IPS DF 6.9 (cell line): ENCODE data around the gene BTN2A1.
"Not testable (repeated sequence)": the region's sequence is repeated elsewhere in the genome, so short reads cannot be mapped to it uniquely, and the experiment has no call there.

Experiments used
- DNase-seq: peaks from one replicate; pipeline ENCODE4 v3.0.0-alpha.2; 2013; ENCODE audit warnings: low read depth, low spot score
- H3K27ac ChIP-seq: one replicate; pipeline ENCODE4 v1.5.1; 2013; ENCODE audit warnings: low read length, control low read depth
- H3K27me3 ChIP-seq: 2 replicates; pipeline ENCODE4 v1.6.1; 2013; ENCODE audit warnings: mild to moderate bottlenecking, low read length; ENCODE audit not compliant: control insufficient read depth, insufficient read depth
- H3K36me3 ChIP-seq: 2 replicates; pipeline ENCODE4 v1.6.1; 2013; ENCODE audit warnings: low read length; ENCODE audit not compliant: control insufficient read depth, insufficient read depth
- H3K4me1 ChIP-seq: 2 replicates; pipeline ENCODE4 v1.6.1; 2013; ENCODE audit warnings: low read length; ENCODE audit not compliant: control insufficient read depth, insufficient read depth
- H3K4me3 ChIP-seq: 2 replicates; pipeline ENCODE4 v1.5.1; 2013; ENCODE audit warnings: mild to moderate bottlenecking, low read length
- H3K9me3 ChIP-seq: 2 replicates; pipeline ENCODE4 v1.6.1; 2013; ENCODE audit warnings: low read length, inconsistent platforms; ENCODE audit not compliant: control insufficient read depth, insufficient read depth
- WGBS: extraction: QIAGEN DNeasy Blood & Tissue Kit; methylation state at CpG from one replicate; pipeline ENCODE4 v1.1.7; 2013; ENCODE audit warnings: mixed read lengths, missing lambda C conversion rate; ENCODE audit not compliant: insufficient read length, insufficient coverage; 5-methylcytosine and 5-hydroxymethylcytosine counted together

Gene BTN2A1

DNA sequence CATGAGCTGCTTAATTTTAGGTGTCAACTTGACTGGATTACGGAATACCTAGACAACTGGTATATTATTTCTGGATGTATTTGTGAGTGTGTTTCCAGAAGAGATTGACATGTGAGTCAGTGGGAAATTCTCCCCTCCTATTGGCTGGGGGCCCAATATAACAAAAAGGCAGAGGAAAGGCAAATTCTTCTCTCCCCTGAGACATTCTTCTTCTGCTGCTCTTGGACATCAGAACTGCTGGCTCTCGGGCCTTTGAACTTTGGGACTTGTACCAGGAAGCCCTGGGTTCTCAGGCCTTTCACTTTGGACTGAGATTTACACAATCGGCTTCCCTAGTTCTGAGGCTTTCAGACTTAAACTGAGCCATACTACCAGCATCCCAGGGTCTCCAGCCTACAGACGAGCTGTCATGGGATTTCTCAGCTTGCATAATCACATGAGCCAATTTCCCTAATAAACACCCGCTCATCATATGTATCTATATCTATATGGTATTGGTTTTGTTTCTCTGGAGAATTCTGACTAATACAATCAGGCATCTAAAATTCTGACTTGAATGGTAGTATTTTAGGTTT, 25.0 kb upstream of the BTN2A1 start:
- Histone ChIP-seq H3K36me3 (peaks cover 4% of the 10 kb centered on the region), H3K9me3 (no peaks in the 10 kb centered on the region), H3K27ac (no peak overlapping the region), H3K27me3 (no peaks in the 10 kb centered on the region; the same call in 1 of the 2 replicates), H3K4me3 (no peak overlapping the region), H3K4me1 (no peaks in the 10 kb centered on the region)
- WGBS, result no CpG with 5 or more reads among the region's 5 CpGs
- DNase-seq, result no peak

DNA sequence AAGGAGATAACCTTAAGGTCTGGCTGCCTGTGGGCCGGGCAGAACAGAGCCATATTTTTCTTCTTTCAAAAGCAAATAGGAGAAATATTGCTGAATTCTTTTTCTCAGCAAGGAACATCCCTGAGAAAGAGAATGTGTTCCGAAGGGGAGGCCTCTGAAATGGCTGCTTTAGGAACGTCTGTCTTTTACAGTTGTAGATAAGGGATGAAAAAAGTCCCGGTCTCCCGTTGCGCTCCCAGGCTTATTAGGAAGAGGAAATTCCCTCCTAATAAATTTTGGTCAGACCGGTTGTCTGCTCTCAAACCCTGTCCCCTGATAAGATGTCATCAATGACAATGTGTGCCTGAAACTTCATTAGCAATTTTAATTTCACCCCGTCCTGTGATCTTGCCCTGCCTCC, 24.1 kb upstream of the BTN2A1 start:
- not testable (repeated sequence) for H3K27ac ChIP-seq, H3K27me3 ChIP-seq, H3K4me3 ChIP-seq, H3K9me3 ChIP-seq, H3K4me1 ChIP-seq, DNase-seq, H3K36me3 ChIP-seq
- no CpG with 5 or more reads among the region's 8 CpGs for WGBS

DNA sequence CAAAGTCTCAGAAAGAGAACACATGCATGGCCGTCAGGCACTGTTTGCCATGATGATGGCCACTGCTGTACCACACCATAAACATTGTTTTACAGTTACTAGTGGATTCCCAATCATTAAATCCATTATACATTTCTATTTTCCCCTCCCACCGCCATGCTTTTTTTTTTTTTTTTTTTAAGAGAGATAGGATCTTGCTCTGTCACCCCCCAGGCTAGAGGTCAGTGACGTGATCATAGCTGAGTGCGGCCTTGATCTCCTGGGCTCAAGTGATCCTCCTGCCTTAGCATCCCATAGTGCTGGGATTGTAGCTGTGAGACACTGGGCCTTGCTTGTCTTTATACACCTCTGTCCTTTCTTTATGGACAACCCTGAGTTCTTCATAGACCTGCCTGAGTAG, 21.7 kb upstream of the BTN2A1 start:
- WGBS, result no CpG with 5 or more reads among the region's 4 CpGs
- H3K9me3 ChIP-seq, result no peaks in the 10 kb centered on the region
- DNase-seq, result no peak
- H3K4me3 ChIP-seq, result no peak overlapping the region
- no peaks in the 10 kb centered on the region; the same call in 1 of the 2 replicates for H3K27me3 ChIP-seq
- peaks cover 4% of the 10 kb centered on the region; the same call in 1 of the 2 replicates for H3K36me3 ChIP-seq
- H3K27ac ChIP-seq, result no peak overlapping the region
- no peaks in the 10 kb centered on the region for H3K4me1 ChIP-seq

DNA sequence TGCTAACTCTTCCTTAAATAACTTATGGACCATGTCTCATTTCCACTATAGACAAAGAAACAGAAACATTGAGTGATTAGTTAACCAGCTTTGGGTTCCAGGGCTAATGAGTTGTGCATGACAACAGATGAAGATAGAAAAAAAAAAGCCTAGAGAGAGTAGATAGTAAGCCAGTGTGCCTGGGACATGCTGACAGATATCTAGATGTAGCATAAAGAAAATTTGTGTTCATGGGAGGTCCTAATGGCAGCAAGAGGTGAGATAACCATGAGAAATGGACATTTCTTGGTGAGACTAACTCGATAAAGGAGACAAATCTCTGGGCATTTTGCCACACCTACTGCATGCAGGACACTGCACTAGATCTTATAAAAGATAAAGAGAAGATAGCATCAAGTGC, 20.2 kb upstream of the BTN2A1 start:
- Histone ChIP-seq H3K4me1 (no peaks in the 10 kb centered on the region), H3K27me3 (no peaks in the 10 kb centered on the region; the same call in 1 of the 2 replicates), H3K9me3 (no peaks in the 10 kb centered on the region), H3K27ac (no peak overlapping the region), H3K4me3 (no peak overlapping the region), H3K36me3 (no peaks in the 10 kb centered on the region)
- no CpG with 5 or more reads among the region's 1 CpG for WGBS
- DNase-seq, result no peak

DNA sequence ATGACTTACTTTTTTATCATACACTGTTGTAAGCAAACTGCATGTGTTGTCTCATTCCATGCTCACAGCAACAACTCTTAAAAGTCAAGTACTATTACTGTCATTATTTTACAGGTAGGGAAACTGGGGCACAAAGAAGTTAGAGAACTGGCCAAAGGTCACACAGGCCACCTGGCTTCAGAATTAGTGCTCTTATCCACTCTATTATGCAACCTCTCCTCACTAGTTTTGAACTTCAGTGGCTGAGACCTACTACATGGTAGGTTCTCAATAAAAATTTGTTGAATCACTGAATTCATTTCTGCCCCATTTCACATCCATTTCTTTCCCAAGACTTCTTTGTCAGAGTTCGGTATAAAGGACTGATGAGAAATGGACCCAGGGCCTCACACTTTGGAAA, 19.8 kb upstream of the BTN2A1 start:
- no peaks in the 10 kb centered on the region for H3K4me1 ChIP-seq
- H3K27me3 ChIP-seq, result no peaks in the 10 kb centered on the region; the same call in 1 of the 2 replicates
- no peak overlapping the region for H3K4me3 ChIP-seq
- H3K9me3 ChIP-seq, result no peaks in the 10 kb centered on the region
- no peak for DNase-seq
- H3K36me3 ChIP-seq, result no peaks in the 10 kb centered on the region
- WGBS, result no CpG with 5 or more reads among the region's 1 CpG
- H3K27ac ChIP-seq, result no peak overlapping the region

DNA sequence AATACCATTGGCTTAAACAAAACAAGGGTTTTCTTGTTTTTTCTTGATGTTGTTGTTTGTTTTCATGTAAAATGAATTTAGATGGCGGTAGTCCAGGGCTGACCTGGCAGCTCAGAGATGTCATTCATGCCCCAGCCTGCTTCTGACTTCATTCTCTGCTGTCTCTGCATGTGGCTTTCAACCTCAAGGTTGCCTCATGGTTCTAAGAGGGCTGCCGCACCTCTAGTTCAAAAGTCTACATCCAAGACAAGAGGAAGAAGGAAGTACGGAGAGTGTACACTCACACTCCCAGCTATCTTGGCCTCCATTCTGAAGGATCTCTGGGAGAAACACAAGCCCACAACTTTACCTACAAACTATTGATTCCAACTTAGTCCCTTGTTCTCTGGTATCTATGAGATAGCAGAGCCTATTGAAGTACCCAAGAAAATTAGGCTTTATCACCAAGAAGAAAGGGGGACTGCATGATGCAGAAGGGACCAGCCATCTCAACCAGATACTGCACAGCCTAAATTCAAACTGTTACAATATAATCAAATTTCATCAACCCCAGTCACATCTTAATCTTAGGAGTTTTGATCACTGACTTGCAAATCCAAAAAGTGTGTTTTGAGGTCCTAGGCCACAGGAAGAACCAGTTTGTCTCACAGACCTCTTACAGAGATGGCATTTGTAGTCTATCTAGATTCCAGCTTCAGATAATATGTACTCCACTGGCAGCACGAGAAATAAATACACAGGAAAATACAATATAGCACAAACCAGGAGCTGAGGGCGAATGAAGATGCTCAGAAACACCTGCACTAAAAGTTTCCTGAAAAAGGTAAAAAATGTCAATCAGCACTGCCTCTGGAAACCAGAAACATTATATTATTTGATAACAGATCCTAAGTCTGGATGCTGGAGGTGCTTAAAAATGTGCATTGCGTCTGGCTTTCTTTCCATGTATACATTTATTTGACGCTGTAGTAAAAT, 18.3 kb upstream of the BTN2A1 start:
- no CpG with 5 or more reads among the region's 7 CpGs for WGBS
- Histone ChIP-seq H3K9me3 (no peaks in the 10 kb centered on the region), H3K36me3 (no peaks in the 10 kb centered on the region), H3K4me3 (no peak overlapping the region), H3K27ac (no peak overlapping the region), H3K27me3 (no peaks in the 10 kb centered on the region; the same call in 1 of the 2 replicates), H3K4me1 (no peaks in the 10 kb centered on the region)
- no peak for DNase-seq

DNA sequence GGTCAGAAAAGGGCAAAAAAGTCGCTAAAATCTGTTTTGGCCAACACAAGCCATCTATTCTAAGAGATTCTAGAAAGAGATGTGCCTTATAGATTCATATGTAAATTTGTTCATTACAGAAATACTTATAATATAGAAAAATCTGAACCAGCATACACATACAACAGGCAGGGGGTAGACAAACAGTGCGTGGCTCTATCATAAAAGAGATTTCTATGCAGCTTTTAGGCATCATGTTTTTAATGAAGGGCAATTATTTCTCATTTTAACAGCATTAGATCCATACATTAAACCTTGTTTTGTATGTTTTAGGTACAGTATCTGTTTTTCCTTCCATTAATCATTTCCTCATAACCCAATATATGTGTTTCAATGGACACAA, 16.8 kb upstream of the BTN2A1 start:
- no peak overlapping the region for H3K4me3 ChIP-seq
- no peaks in the 10 kb centered on the region for H3K36me3 ChIP-seq
- no CpG with 5 or more reads among the region's 2 CpGs for WGBS
- H3K27ac ChIP-seq, result no peak overlapping the region
- H3K9me3 ChIP-seq, result no peaks in the 10 kb centered on the region
- DNase-seq, result no peak
- no peaks in the 10 kb centered on the region for H3K4me1 ChIP-seq
- no peaks in the 10 kb centered on the region for H3K27me3 ChIP-seq

DNA sequence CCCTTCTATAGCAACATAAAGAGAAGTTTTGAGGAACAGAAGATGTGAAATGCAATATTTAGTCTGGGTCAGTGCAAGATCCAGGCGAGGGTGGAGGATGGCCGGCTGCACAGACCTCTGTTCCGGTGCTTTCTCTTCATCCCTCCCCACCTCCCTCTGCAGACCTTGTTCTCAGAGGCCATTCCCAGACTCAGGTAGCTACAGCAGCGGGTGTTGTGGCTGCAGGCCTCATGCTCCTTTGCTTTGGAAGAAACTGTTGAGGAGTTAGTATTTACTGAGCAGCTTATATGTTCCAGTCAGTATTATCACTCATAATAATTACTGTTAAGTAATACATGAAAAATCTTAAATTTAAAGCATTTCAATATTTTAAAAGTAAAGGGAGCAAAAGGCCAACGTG, 15.8 kb upstream of the BTN2A1 start:
- no peaks in the 10 kb centered on the region for H3K36me3 ChIP-seq
- no peak for DNase-seq
- no peaks in the 10 kb centered on the region for H3K27me3 ChIP-seq
- H3K27ac ChIP-seq, result no peak overlapping the region
- H3K9me3 ChIP-seq, result no peaks in the 10 kb centered on the region
- H3K4me1 ChIP-seq, result no peaks in the 10 kb centered on the region
- WGBS, result no CpG with 5 or more reads among the region's 5 CpGs
- H3K4me3 ChIP-seq, result no peak overlapping the region

DNA sequence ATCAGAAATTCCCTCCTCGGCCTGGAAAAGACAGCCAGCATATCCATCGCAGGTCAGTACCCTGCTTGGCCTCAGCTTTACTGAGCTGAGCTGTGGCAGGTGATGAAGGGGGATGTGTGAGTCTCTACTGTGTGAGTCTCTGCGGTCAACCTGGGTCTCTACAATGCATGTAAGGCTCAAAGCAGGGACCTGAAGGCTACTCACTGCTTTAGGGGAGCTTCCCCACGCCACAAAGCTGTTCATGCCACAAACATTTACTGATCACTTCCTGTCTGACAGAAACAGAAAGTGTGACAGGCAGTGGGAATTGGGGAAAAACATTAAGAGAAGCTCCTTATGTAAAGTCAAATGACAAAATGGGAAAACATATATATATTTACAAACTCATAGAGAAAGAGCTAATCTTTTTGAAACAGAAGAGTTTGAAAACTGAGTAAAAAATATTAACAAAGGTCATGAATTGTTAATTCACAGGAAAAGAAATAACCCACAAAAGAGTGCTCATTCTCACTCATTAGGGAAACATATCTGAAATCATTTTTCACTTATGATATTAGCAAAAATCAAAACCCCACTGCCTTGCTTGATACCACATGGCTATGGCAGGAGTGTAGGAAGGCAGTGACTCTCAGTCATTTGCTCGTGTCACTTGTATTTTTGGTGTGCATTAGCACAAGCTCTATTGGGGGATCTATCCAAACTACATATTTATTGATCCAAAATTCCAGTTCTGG, 11.7 kb upstream of the BTN2A1 start:
- Histone ChIP-seq H3K9me3 (no peaks in the 10 kb centered on the region), H3K27ac (no peak overlapping the region), H3K4me1 (no peaks in the 10 kb centered on the region), H3K4me3 (no peak overlapping the region), H3K36me3 (no peaks in the 10 kb centered on the region), H3K27me3 (no peaks in the 10 kb centered on the region)
- DNase-seq, result no peak
- WGBS, result no CpG with 5 or more reads among the region's 5 CpGs

DNA sequence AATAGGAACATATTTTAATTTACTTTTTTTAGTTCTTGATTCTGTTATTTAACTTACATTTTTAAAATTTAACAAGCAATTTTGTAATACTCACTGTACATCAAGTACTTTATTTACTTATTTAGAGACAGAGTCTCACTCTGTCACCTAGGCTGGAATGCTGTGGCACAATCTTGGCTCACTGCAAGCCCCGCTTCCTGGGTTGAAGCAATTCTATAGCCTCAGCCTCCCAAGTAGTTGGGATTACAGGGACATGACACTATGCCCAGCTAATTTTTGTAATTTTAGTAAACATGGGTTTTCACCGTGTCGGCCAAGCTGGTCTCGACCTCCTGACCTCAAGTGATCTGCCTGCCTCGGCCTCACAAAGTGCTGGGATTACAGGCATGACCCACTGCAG, 10.5 kb upstream of the BTN2A1 start:
- Histone ChIP-seq H3K9me3 (no peaks in the 10 kb centered on the region), H3K27me3 (no peaks in the 10 kb centered on the region), H3K4me1 (no peaks in the 10 kb centered on the region), H3K27ac (no peak overlapping the region), H3K4me3 (no peak overlapping the region), H3K36me3 (no peaks in the 10 kb centered on the region)
- no peak for DNase-seq
- no CpG with 5 or more reads among the region's 5 CpGs for WGBS
